HCT116 (cell line): ENCODE results near the gene UFD1.

Source experiments
- ATF3 ChIP-seq: IDR thresholded peaks from 2 replicates; pipeline ENCODE4 v1.6.1; 2012
- CTCF ChIP-seq, 3 experiments: fragments of 200-600 bp in 1 of 3; sonication (generic) in 1 of 3; IDR thresholded peaks in 2 of 3; conservative IDR thresholded peaks in 1 of 3; 2 replicates each; pipeline ENCODE4 v1.5.1; 2012 to 2017; ENCODE audit warnings: low read depth in 2 of 3, low read length in 2 of 3, antibody characterized with exemption in 1 of 3, borderline replicate concordance in 1 of 3, control low read depth in 1 of 3, mild to moderate bottlenecking in 1 of 3, mixed read lengths in 1 of 3, mixed run types in 1 of 3, moderate library complexity in 1 of 3; ENCODE audit not compliant: insufficient read depth in 1 of 3
- EZH2 ChIP-seq: fragments of 200-600 bp; sonication (generic); IDR thresholded peaks from 2 replicates; pipeline ENCODE4 v1.6.1; 2017; ENCODE audit warnings: antibody characterized with exemption, mixed run types
- FOSL1 ChIP-seq: IDR thresholded peaks from 2 replicates; pipeline ENCODE4 v1.6.1; 2012; ENCODE audit warnings: low read depth
- JUND ChIP-seq: IDR thresholded peaks from 2 replicates; pipeline ENCODE4 v1.6.1; 2012
- POLR2A ChIP-seq: IDR thresholded peaks from 2 replicates; pipeline ENCODE4 v1.7.0; 2011; ENCODE audit warnings: borderline replicate concordance; ENCODE audit not compliant: insufficient read depth, insufficient read length; ENCODE audit errors: extremely low read depth
- POLR2AphosphoS5 ChIP-seq: IDR thresholded peaks from 2 replicates; pipeline ENCODE4 v1.6.1; 2011; ENCODE audit warnings: mild to moderate bottlenecking, low read depth, low read length, moderate library complexity
- YY1 ChIP-seq: IDR thresholded peaks from 2 replicates; pipeline ENCODE4 v1.6.1; 2011; ENCODE audit warnings: low read length, low read depth, moderate library complexity, mild to moderate bottlenecking; ENCODE audit not compliant: insufficient replicate concordance; ENCODE audit errors: extremely low read depth

- TF ChIP-seq CTCF (IDR thresholded peaks at IDR 0.05 in 2 of 3, conservative IDR thresholded peaks at IDR 0.05 in 1 of 3; ENCODE audit: borderline replicate concordance in 1 of 3, insufficient read depth in 1 of 3, low read depth in 2 of 3, low read length in 2 of 3) (no peak), POLR2AphosphoS5 (no peak), FOSL1 (no peak), ATF3 (no peak), EZH2 (no peak), POLR2A (no peak), JUND (no peak), YY1 (no peak)
Measured at GRCh38 chr22:19524170-19525115, 45.5 kb upstream of the UFD1 start, which contains the start of gene CLDN5.
